NCI-H510A treated with DMSO at 0.1 percent for 48 hours (cell line): ENCODE data around the gene SLC27A3.
"Not testable (repeated sequence)": the region's sequence is repeated elsewhere in the genome, so short reads cannot be mapped to it uniquely, and the experiment has no call there.

Experiments
- DNase-seq: peaks from one replicate; lab custom pipeline; 2025; lab: John Stamatoyannopoulos, UW

Gene SLC27A3

DNA sequence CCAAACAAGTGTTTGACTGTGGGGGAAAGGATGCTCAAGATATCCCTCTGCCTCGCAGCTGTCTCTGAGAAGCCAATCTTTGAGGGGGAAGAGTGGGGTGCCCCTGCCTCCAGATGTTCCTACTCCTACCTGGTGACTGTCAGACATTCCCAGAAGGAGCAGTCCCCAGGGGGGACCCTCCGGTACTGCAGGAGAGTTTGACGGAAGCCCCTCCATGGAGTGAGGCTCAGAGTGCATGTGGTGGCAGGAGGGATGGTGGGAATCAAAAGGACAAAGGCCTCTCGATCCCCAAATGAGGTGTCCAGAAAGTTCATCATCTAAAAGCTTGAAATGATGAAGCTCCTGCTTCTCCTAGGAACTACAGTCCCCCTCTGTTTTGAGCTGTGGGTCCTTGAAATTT, 5.3 kb downstream of the SLC27A3 start:
- DNase-seq = no peak

DNA sequence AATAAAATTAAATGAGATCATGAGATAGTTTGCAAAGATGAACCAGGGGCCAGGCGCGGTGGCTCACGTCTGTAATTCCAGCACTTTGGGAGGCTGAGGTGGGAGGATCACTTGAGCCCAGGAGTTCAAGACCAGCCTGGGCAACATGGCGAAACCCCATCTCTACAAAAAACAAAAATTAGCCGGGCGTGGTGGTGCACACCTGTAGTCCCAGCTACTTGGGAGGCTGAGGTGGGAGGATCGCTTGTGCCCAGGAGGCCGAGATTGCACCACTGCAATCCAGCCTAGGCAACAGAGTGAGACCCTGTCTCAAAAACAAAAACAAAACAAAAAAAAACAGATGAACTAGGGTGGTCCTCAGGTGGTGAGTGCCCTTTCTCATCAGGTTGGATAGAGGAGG, 7.4 kb downstream of the SLC27A3 start:
- DNase-seq = not testable (repeated sequence)

DNA sequence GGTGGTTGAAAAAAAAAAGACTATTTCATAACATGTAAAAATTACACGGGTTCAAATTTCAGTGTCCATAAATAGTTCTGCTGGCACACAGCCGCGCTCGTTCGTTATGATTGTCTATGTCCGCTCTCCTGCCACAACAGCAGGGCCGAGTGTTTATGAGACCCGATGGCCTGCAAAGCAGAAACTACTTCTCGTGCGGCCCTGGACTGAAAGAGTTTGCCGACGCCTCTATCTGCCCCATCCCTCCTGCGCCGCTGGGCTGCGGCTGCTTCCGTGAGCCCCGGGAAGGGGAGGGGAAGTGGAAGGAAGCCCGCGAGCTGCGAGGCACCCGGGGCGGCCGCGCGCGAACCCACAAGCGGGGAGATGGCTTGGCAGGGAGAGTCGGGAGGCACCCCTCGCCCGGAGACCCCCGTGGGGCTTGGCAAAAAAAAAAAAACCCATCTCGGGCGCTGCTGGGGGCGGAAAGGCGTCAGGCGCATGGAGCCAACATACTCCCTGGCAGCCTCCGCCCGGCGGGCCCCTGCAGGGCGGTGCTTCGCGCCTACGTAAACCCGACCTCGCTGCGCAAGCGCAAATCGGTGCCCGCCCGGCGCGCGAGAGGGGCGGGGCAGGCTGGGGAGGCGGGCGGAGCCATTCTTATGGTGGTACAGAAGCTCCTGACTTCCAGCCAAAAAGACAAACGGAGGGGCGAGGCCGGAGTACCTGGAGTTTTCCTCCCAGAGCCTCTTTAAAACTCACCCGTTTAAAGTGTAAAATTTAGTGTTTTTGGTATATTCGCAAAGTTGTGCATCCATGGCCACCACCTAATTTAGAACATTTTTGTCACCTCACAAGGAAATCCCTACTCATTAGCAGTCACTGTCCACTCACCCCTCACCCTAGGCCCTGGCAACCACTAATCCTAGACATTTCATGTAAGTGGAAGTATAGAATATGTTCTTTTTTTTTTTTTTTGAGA, 8.3 kb downstream of the SLC27A3 start:
- DNase-seq = peak; percentile 87

DNA sequence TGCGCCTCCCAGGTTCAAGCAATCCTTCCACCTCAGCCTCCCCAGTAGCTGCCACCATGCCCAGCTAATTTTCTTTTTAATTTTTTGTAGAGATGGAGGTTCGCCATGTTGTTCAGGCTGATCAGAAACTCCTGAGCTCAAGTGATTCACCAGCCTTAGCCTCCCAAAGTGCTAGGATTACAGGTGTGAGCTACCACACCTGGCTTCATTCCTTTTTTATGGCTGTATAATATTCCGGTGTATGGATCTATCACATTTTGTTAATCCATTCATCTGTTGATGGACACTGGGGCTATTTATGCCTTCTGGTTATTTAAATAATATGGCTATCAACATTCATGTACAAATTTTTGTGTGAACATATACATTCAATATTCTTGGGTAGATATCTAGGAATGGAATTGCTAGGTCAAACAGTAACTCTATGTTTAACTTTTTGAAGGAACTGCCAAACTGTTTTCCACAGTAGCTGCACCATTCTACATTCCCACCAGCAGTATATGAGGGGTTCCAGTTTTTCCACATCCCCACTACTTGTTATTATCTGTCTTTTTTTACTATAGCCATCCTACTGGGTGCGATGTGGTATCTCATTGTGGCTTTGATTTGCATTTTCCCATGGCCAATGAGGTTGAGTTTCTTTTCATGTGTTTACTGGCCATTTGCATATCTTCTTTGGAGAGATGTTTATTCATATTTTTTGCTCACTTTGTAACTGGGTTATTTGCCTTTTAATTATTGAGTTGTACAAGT, 11.0 kb downstream of the SLC27A3 start:
- DNase-seq = no peak

DNA sequence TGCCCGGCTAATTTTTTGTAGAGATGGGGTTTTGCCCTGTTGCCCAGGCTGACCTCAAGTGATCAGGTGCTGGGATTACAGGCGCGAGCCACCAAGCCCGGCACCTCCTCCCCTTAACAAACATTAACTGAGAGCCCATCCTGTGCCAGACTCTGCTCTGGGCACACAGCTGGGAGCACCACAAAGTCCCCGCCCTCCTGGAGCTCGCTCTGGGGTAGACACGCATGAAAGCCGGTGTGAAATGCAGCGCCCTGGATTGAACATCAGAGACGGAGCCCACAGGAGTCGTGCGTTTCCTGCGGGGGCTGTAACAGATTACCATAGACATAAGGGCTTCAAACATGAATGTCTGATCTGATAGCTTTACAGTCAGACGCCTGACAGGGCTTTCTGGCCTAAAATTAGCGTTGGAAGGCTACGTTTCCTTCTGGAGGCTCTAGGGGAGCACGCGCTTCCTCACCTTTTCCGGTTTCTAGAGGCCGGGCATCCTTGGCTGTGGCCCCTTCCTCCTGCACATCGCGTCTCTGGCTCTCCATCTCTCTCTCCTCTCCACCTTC, 14.3 kb downstream of the SLC27A3 start:
- DNase-seq = peak; percentile 78

DNA sequence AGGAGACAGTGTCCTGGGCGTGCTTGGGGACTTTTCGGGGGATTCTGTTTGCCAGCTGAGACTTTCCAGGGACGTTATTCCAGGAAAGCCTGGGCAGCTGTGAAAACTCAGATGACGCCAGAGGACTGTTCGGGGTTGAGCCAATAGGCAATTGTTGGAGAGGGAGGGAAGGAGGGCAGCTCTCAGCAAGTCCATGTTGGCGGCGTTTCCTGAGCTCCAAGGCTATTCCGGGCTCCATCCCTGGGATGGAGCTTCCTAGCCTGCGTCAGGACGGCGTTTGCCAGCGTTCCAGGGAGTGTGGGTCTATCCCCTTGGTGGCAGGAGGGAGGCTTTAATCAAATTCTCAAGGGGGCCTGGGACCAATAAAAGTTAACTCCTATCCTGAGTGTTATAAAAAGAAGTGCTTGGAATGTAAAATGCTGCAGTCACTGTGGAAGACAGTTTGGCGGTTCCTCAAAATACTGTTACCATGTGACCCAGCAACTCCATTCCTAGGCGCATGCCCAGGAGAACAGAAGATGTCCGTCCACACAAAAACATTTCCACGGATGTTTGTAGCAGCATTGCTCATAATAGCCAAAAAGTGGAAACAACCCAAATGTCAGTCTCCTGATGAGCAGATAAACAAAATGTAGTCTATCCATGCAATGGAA, 15.2 kb downstream of the SLC27A3 start:
- peak; percentile 84 for DNase-seq

DNA sequence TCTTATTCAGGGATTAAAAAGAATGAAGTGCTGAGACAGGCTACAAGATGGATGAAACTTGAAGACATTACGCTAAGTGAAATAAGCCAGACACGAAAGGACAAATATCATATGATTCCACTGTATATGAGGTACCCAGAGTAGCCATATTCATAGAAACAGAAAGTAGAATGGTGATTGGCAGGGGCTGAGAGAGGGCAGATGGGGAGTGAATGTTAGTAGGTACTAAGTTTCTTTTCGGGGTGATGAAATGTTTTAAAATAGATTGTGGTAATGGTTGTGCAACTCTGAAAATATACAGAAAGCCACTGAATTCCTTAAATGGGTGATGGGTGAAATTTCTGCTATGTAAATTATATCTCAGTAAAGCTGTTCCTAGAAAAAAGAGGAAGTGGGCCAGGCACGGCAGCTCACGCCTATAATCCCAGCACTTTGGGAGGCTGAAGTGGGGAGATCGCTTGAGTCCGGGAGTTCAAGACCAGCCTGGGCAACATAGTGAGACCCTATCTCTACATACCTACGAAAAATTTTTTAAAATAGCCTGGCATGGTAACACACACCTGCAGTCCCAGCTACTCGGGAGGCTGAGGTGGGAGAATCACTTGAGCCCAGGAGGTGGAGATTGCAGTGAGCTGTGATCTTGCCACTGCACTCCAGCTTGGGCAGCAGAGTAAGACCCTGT, 15.9 kb downstream of the SLC27A3 start:
- no peak for DNase-seq

DNA sequence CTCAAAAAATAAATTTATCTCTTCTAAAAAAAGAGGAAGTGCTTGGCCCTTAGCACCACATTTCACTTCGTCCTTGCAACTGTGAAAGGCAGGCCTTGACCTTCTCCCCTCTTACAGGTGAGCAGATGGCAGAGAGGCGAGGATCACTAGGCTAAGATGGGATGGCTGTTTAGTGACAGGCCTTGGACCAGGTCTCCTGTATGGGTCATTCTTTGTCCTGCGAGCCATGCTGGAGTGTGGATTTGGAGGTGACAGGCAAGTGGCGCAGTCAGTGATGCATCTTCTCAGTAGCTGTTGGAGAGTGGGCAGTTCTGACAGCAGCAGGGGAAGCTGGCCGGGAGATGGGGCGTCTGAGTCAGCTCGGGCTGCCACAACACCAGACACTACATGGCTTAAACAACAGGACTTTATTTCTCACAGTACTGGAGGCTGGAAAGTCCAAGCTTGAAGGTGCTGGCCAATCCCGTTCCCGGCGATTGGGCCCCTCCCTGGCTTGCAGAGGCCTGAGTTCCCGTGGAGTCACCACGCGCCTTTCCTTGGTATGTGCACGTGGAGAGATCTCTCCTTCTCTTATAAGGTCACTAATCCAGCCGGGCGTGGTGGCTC, 16.5 kb downstream of the SLC27A3 start:
- DNase-seq = no peak

DNA sequence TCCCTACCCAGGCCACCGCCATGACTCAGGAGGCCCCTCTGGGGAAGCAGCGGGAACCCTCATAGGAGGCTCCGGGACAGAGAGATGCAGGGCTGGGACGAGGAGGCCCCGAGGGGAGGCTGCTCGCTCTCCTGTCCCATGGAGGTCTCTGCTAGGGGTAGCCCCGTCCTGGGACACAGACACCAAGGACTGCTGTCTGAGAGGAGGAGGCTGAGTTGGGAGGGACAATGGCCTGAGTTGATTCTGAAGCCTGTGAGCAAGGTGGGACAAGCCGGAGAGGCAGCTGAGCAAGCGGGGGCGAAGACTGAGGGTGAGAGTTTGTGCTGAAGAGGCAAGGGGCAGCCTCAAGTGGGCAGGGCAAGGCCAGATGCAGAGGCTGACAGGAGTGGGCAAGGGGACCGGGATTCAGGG, 17.4 kb downstream of the SLC27A3 start:
- DNase-seq = no peak

DNA sequence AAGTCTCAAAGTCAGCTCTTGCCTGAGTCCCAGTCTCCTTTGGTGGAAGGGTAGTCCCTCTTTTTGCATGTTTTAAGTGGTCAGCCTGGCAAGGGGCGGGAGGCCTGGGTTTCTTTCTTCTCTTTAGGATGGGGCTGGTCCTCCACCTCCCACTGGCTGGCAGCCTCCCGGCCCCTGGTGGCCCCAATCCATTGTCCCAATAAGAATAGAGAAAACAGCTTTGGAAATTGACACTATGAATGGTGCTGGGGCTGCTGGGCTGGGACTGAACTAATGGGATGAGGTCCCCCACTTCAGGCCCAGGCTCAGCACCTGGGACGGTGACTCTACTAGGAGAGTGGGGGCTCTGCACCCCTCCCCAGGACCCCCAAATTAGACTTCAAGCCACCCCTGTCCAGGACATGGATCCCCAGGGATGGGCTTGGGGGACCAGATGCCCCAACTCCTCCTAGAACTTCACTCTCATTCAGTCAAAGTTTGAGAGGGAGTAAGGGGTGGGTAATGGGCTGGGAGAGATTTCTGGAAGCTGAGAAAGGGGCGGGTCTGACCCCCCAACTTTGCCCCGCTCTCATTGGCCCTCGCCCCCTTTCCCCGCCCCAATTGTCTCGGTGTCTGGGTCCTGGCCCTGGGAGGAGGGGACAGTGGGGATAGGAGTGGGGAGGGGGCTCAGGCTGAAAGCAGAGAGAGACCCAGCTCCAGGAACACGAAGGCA, 18.2 kb downstream of the SLC27A3 start:
- DNase-seq = no peak

DNA sequence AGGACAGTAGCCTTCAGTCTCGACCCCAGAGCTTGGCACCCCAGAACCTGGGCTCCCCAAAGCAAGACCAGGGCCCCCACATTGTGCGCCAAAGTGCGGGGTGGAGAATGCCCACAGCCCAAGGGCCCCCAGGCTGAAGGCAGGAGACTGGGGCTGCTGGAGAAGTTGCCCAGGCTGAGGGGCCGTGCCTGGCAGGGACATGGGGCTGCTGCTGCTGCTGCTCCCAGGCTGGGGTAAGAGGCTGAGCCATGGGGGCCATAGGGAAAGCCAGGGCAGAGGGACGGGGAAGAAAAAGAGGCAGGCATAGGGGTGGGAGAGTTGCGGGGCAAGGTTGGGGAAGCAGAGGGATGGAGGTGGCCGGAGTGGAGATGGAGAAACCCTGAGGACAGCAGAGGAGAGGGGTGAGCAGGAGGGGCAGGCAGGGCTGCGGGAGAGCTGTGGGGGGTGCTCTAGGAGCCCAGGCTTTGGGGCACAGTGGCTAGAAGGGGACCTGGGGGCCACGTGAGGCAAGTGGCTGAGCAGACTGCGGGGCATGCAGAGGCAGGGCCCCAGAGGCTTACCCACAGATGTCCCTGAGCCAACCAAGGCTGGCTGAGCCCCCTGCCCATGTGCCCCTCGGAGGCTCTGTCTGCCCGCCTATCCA, 18.9 kb downstream of the SLC27A3 start:
- no peak for DNase-seq

DNA sequence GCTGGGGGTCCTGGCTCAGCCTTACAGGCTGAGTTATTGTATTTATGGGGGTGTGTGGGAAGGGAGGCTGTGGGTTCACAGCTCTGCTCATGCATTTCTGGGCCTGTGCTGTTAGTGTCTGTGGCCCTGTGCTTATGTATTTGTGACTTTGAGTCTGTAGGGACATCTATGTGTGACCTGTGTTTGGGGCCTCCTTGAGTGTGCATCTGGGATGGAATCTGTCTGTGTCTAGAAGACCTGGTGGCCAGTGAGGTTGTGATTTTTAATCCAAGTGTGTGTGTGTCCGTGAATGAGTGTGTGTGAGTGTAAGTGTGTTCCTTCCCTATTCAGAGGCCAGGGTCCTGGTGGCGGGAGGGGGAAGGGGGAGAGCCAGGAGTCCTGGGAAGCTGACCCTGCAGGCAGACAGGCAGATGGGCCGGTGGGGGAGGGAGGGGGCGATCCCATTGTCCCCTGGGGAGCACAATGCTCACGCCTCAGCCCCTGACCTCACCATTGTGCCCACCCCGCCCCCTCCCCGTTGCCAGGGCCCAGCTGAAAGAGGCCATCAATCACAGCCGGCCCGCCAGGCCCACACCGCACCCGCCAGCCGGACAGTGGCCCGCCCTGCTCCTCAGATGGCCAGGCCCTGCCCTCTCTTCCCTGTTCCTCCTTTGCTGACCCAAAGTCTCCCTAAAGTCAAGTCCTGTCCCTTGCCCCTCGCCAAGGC, 19.6 kb downstream of the SLC27A3 start:
- DNase-seq = no peak

DNA sequence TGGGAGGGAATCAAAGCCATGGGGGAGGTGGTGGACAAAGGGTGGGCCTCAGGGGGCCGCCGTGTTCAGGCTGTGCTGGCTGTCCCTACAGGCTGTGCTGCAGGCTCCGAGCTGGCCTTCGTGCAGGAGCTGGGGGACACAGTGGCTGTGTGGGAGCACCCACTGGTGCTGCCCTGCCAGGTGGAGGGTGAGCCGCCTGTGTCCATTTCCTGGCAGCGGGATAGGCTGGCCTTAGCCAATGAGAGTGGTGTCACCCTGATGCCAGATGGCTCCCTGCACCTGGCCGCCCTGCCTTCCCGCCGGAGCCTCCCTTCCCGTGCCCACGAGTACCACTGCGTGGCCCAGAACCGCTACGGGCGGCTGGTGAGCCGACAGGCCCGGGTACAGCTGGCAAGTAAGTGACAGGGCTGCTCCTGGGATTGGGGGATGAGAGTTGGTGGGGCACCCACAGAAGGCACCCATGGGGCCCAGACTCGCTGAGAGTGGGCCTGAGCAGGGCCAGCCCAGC, 20.2 kb downstream of the SLC27A3 start:
- no peak for DNase-seq

DNA sequence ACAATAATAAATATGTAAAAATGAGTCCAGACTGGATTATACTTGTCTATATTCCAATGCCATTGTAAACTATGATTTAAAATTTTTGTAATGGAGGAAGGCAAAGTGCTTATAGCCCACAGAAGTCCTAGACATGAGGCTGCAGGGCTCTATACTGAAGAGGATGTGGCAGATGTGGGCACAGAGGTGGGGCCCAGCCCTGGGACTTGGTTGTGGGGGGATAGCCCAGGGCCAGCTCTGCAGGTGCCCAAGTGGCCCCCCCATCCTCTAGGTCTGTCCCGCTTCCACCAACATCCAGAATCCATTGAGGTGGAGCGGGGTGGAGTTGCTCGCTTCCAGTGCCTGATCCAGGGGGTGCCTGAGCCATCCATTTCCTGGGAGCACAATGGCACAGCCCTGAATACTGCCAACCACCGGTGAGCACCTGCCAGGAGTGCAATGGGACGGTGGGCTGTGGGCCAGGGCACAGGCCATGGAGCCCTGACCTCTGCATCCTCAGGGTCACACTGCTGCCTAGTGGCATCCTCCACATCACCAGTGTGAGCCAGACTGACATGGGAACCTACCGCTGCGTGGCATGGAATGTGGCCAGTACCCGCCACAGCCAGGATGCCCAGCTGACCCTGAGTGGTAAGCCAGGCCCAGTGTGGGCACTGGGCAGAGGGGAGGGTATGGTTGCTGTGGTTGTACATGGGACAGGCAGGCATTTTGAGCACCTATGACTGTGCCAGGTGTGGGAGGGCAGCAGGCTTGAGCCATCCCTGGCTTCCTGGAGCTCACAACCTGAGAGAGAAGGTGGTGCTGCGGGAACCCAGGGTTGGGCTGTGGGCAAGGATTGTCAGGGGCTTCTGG, 21.0 kb downstream of the SLC27A3 start:
- DNase-seq = no peak

DNA sequence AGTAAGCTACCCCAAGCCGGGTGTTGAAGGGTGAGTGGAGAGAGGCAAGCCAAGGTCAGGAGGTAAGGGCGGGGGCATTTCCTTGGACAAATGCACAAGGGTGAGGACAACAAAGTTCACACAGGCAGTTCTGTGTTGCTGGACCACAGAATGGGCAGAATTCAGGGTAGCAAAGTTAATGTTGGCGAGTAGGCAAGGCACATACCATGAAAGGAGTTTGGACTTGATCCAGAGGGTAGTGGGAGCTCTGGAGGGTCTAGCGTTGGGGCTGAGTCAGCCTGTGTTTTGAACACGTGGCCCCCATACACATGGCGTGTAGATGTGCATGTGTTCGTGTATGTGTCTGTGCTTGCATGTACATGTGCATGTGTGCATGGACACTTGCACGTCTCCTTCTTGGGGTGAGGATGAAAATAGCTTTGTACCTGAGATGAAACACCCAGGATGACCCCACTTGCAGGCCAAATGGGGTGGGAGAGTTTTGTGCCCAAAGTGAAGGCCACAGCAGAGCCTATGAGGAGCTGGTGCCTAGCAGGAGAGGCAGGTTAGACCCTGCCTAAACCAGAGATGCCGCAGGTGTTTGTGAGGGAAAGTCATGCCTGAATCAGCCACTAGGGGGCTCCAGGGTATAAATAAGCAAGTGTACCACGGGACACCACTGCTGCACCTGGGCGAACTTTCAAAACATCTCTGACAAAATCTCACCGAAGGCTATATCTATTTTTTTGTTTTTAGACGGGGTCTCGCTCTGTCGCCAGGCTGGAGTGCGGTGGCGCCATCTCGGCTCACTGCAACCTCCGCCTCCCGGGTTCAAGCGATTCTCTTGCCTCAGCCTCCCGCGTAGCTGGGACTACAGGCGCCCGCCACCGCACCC, 21.8 kb downstream of the SLC27A3 start:
- peak; percentile 77 for DNase-seq

DNA sequence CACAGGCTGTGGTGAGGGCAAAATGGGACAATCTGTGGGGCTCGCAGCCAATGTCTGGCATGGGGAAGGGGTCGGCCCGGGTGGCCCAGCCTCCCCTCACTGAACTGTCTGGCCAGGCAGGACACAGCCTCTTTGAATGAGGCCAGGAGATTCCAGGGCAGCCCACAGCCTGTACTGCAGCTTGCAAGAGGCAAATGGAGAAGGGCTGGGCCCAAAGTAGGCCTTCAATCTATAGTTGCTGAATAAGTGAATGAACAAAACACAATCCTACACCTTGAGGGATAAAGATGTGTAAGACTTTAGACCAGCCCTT, 23.2 kb downstream of the SLC27A3 start:
- DNase-seq = no peak

DNA sequence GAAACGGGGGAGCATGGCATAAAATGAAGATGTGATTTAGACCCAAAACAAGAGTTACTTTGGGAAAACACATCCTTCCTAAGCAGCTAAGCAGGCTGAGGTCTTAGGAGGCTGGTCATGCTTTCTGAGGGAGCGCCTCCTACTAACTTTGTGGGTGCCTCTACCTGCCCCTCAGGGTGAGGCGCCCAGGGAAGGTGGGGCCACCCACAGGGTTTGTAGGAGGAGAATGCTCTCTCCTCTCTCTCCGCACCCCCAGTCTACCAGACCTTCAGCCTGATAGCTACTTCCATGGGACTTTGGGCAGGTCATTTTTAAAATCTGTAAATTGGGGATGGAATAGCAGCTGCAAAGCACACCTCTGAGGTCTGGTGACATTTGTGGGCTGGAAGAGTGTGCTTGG, 23.8 kb downstream of the SLC27A3 start:
- no peak for DNase-seq
